Brain pericyte (primary cell): ENCODE results near the gene ABT1.

Experiments
- DNase-seq: peaks from one replicate; pipeline ENCODE4 v3.0.0-alpha.2; 2012; ENCODE audit warnings: low read depth, low spot score

The ABT1 gene

DNA sequence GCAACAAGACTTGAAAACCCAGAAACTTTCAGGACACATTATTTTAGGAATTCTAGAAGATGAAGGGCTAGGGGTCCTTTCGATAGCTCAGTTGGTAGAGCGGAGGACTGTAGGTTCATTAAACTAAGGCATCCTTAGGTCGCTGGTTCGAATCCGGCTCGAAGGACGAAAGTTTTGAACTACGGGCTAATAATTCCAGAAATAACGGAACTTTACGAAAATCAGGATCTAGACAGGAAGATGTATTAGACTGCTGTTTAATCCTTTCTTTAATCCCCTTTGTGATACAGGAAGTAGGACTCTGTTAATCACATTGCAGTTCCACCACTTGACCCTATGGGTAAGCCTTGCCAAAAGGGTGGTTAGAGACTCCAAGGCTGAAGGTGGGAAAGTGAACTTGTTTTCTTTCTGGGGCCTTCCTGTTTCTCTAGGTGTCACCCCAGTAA, 21.2 kb upstream of the ABT1 start:
- DNase-seq, result no peak

DNA sequence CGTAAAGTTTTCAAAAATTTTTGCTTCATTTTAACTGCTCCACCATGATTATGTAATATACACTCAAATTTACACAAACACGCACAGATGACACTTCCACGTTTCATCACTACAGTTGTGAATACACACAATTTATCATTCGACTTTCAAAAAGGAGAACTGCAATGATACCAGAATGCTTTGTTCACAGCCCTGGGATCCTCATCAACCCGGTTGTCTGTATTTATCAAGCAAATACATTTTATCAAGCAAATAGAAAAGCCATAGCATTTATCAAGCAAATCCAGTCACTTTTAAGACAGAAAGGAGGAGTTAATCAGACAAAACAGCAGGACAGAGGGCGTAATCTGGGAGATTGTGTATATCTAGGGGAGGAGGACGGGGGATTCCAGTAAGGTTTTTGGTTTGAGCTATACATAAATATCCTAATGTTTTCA, 20.3 kb upstream of the ABT1 start:
- DNase-seq, result no peak

DNA sequence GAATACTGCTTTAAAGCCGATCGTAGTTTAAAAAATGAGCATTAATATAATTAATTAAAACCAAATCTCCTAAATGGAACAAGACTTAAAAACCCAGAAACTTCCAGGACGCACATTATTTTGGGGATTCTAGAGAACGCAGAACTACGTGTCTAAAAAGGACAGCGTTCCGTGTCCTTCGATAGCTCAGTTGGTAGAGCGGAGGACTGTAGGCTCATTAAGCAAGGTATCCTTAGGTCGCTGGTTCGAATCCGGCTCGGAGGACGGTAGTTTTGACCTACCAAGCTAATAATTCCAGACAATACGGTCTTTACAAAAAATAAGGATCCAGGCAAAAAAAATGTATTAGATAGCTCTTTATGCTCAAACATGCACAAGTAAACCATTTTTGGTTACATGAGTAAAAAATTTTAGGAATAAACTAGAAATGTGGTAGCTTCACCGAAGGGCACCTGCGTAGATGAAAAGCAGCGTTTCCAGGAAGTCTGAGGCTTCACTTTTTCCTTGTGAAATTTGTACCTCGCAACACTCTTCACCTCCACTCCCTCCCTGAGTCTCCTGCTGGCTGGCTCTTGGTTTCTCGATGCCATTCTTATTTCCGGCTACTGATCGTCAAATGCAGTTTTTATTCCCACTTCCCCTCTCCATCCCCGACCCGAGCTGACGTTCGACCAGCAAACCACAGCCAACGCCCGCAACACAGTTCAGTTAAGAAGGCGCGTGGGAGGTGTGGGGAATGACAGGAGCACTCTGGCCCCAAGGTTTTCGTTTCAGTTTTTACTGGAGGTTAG, 19.6 kb upstream of the ABT1 start:
- no peak for DNase-seq

DNA sequence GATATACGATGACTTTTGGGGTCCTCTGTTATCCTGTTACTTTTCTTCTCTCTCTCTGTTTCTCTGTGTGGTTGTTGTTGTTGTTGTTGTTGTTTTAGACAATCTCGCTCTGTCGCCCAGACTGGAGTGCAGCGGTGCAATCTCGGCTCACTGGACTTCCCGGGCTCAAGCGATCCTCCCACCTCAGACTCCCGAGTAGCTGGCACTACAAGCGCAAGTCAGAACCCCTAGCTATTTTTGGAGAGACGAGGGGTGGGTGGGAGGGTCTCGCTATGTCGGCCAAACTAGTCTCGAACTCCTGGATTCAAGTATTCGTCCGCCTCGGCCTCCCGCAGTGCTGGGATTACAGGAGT, 19.1 kb upstream of the ABT1 start:
- DNase-seq, result no peak

DNA sequence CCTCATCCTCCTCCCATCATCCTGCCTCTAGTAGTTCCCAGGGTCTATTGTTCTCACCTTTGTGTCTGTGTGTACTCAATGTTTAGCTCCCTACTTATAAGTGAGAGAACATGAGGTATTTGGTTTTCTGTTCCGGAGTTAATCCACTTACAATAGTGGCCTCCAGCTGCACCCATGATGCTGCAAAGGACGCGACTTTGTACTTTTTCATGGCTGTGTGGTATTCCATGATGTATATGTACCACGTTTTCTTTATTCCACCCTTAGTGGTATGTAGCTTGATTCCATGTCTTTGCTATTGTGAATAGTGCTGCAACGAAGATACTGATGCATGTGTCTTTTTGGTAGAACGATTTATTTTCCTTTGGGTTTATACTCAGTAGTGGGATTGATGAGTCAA, 18.5 kb upstream of the ABT1 start:
- DNase-seq, result no peak

DNA sequence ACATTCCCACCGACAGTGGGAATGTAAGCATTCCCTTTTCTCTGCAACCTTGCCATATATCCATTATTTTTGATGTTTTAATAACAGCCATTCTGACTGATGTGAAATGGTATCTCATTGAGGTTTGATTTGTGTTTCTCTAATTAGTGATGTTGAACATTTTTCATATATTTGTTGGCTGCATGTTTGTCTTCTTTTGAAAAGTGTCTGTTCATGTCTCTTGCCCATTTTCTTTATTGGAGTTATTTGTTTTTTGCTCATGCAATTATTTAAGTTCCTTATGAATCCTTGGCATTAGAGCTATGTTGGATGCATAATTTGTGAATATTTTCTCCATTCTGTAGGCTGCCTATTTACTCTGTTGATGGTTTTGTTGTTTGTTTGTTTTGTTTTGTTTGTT, 18.0 kb upstream of the ABT1 start:
- DNase-seq, result no peak

DNA sequence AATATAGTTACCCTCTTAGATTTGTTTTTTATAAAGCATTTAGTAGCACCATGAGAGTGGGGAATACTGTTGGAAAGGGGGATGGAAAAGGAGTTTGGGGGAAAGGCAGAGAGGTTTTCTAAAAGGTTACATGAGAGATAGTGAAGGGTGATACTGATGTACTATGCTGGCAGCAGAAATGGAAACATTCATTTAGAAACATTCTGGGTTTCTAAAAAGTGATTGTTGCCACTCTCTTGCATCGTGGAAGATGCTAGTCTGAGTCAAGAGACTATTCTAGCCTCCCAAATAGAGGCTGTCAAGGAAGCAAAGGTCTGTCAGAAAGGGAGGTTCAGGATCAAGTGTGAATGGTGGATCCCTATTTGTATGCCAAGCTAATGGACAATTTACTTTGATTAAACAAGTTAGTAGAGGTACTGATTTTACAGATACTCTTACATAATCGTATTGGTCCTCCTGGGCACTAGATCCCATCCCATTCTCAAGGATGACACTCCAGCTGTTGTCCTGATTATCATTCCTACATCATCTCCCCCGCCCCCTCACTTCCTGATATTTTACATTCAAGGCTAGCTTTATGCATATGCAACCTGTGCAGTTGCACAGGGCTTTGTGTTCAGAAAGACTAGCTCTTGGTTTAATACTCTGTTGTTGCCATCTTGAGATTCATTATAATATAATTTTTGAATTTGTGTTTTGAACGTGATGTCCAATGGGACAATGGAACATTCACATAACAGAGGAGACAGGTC, 15.4 kb upstream of the ABT1 start:
- DNase-seq, result no peak

DNA sequence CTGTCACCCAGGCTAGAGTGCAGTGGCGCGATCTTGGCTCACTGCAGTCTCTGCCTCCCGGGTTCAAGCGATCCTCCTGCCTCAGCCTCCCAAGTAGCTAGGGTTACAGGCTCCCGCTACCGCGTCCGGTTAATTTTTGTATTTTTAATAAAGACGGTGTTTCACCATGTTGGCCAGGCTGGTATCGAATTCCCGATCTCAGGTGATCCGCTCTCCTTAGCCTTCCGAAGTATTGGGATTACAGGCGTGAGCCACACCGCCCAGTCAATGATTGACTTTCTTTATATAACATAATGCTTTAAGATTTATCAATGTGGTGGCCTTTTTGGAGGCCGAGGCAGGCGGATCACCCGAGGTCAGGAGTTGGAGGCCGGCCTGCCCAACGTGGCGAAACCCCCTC, 7.8 kb upstream of the ABT1 start:
- no peak for DNase-seq

DNA sequence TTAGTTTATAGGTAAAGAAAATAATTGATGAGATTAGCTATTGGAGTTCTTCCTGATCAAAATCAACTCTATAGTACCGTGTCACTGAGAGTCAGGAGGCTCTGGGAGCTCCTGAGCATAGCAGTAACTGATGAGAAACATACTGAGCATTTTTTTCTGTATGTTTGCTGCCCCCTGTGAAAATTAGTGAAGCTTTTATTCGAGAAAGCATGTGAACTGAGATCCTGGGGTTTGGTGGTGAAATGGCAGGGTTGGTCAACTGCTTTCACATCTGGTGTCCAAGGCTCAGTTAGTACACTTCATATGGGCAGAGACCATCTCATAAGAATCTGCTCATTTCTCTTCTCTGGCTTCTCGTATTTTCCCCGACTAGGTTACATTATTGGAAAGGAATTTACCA, 4.1 kb upstream of the ABT1 start:
- DNase-seq, result no peak

DNA sequence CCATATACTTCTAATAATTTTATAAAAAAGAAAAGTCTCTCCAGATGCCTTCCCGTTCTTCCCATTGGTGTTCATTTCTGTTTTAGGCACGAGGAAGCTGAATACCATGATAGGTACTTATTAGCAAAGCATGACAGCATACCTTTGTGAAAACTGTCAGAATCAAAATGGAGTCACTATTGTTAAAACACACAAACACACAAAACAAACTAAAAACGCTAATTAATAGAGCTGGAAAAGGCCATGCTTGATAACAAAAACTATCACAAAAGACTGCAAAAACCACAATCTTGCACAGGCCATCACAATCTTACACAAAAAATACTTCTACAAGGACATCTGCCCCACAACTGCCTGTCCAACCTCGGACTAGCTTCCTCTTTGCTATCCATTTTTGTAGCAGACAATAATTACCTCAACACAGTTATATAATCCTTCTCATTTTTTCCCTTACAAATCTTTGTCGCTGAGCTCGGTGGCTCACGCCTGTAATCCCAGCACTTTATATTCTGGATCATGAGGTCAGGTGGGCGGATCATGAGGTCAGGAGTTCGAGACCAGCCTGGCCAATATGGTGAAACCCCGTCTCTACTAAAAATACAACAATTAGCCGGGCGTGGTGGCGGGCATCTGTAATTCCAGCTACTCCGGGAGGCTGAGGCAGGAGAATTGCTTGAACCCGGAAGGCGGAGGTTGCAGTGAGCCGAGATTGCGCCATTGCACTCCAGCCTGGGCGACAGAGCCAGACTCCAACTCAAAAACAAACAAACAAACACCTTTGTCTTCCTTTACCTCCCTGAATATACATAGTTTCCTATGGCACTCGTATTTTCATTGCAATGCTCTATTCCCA, 3.2 kb upstream of the ABT1 start:
- DNase-seq, result no peak

DNA sequence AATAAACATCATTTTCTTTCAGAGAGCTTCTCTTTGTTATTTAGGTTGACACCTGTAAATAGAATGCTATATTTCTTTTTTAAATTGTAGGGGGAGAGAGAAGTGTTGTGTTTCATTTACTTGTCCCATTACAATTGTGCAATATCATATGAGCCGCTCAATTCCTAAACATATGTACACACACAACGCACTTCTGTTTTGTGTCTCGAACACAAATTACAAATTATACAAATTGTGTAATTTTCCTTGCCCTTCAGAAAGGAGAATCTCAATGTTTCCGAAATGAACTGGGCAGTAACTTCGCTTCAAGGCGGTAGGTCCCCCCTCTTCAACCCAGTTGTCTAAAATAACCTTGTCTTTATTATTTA, 2.6 kb upstream of the ABT1 start:
- DNase-seq, result no peak

DNA sequence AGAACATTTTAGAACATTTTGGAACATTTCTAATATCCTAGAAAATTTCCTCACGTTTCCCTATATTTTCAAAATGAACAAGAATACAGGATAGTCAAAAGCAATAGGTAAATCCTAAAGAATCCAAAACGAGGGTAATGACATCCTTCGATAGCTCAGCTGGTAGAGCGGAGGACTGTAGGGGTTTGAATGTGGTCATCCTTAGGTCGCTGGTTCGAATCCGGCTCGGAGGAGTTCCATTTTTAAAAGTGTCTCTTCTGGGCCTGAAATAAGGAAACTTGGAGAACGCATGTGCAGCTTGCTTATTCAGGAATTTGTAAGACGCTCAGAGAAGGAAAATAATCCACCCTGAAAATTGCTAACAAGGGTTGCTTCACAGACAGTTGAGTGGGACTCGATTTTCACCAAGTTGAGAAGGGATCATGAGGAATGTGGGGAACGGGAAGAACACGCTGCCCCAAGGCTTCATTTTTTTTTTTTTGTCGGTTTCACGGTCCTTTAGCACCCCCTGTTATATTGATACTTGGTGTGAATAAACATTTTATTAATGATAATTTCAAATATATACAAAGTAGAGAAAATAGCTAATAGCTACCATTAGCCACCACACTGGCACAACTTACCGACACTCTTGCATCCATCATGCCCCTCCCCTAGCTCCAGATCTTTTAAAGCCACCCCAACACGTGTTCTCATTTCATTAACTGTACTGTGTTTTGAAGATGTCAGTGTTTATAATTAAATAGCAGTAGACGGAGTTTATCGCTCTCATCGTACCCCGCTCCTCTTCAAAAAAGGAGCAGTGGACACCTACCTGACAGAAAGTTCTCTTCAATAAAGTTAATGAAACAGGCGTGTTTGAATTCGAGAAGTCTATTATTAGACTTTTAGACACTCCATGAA, 1.8 kb upstream of the ABT1 start:
- DNase-seq, result no peak

DNA sequence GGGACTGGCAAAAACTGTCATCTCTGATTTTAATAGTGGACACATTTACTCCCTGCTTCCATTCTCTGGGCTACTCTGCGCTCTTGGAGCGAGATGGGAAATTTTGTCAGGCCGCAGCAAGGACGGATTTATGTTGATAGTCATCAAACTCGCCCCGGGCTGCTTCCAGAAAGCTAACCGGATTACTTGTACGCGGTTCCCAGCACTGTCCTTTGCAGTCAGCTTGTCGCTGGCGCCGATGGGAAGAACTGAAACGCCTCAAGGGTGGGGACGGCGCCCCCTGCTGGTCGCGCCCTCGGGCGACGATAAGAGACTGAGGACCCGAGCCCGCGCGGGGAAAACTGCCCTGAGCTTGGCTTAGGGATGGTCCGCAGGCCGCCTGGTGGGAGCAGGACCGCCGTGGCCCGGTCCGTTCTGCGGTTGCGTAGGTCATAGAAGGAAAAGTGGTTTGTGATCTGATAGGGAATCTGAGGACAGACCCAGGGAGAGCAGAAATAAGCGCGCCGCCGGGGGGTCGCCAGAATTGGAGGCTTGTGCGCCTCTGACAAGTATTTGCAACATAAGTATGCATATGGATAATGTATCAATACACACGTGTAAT, 984 bp upstream of the ABT1 start:
- DNase-seq, result no peak

DNA sequence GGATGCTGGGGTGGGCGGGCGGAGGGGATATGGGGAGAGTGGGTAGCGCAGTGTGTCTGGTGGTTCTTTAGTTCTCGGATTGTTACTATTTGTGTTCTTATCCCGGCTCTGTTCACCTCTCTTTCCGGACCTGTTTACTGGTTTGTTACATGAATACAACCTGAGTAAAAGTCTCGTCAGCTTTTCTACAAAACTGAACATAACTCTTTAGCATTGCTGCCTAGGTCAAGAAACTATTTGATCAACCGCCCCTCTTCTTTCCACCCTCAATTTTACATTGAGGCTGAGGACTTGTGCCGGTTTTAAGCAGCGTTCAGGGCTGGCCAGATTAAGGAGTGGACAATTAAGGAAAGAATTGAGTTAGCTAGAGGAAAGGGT, 625 bp downstream of the ABT1 start:
- DNase-seq, result no peak

DNA sequence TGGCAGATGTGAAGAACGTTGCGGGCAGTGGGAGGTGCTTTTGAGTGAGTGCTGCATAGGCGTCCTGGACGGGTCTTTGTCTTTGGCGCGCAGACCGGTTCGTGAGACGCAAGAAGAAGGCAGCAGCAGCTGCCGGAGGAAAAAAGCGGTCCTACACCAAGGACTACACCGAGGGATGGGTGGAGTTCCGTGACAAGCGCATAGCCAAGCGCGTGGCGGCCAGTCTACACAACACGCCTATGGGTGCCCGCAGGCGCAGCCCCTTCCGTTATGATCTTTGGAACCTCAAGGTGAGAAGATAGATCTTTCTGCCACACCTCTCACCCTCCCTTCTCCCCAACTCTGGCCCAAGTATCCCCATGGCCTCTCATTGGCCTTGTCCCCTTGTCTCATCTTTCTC, 1.1 kb downstream of the ABT1 start:
- DNase-seq, result no peak

DNA sequence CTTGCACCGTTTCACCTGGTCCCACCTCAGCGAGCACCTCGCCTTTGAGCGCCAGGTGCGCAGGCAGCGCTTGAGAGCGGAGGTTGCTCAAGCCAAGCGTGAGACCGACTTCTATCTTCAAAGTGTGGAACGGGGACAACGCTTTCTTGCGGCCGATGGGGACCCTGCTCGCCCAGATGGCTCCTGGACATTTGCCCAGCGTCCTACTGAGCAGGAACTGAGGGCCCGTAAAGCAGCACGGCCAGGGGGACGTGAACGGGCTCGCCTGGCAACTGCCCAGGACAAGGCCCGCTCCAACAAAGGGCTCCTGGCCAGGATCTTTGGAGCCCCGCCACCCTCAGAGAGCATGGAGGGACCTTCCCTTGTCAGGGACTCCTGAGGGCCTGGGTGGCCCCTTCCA, 1.5 kb downstream of the ABT1 start:
- DNase-seq, result no peak

DNA sequence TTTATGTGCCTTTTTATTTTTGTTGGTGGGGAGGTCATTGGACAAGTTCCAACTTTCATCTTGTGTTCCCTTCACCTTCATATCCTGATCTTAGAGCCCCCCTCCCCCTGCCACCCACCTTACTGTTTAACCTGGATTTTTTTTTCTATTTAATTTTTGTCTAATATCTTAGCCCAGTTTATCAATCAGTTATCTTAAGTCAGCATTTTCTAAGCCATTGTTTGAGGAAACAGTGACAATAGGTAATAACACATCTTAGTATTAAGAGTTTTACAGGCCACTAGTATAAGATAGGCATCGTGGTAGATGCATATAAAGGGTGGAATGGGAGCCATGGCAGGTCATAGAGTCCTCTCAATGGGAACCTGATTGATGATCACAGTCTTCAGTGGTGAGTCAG, 2.4 kb downstream of the ABT1 start:
- no peak for DNase-seq

DNA sequence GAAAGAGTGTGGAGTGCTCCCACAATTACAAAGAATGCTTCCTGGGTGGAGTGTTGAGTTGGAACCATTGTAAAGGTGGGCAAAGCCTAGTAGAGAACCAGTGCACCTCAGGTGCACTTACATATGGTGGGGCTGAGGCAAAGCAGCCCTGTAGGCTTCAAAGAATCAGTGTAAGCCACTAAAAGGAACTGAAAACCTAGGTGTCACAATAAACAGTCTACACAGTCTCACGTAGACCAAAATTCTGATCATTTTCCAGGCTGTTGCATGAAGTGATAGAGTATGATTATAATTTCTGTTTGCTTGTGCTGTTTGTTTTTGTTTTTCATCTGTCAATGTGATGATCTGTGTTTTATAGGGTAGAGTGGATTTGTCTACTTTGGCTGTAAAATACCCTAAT, 2.8 kb downstream of the ABT1 start:
- DNase-seq, result no peak

DNA sequence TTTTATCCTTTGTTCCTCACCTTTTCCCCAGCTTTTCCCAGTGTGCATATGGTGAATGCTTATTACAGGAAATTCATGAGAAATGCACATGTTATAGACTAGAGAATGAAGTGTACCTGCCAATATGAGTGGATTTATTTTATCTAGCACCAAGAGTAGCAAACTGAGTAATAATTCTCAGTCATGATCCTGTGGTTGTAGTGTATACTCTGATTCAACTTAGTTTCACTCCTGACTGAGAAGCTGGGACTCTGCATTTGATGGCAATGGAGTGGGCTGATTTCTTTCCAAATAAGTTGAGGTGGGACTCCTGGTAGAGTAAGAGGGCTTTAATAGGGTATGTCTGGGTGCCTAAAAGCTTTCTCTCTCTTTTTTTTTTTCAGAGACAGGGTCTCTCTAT, 4.0 kb downstream of the ABT1 start:
- no peak for DNase-seq

DNA sequence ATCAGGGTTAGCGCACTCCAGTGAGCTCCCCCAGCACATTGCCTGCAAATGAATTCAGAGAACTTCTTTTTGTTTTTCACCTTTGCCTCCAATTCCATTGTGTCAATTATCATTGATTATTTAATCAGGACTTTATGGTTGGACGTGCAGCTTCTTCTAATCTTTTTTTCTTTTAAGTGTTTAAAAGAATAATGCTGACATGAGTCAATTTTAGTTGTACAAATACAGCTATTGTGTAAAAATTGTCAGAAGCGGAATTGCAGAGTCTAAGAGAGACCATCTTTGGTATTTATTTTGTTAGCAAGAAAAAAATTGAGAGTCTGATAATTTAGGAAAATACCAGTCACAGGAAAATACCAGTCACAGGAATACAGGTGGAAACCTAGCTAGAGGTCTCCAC, 5.5 kb downstream of the ABT1 start:
- DNase-seq, result no peak

DNA sequence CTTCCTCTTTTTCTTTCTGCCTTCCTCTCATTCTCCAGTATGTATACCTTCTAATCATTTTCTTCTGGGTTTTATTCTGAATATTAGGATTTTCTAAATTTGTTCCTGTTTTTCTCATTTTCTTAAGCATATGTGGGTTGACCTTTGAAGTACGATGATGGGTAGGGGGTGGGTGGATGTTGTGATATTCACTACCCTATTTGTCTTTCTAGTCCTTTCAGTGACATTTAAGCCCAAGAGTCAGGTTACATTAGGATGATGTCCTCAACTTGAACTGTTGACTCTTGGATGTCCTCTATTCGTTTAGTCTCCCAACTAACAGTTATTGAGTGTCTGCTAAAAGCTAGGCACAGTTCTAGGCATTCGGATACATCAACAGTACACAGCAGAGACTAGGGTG, 7.3 kb downstream of the ABT1 start:
- no peak for DNase-seq
